NCI-H1092 (cell line): ENCODE results near the gene TRAPPC8.

Experiments
- DNase-seq: peaks from one replicate; lab custom pipeline; 2025; lab: John Stamatoyannopoulos, UW

Gene TRAPPC8

GRCh38 chr18:31791817-31792579, 150.9 kb downstream of the TRAPPC8 start:
- no peak for DNase-seq

DNA sequence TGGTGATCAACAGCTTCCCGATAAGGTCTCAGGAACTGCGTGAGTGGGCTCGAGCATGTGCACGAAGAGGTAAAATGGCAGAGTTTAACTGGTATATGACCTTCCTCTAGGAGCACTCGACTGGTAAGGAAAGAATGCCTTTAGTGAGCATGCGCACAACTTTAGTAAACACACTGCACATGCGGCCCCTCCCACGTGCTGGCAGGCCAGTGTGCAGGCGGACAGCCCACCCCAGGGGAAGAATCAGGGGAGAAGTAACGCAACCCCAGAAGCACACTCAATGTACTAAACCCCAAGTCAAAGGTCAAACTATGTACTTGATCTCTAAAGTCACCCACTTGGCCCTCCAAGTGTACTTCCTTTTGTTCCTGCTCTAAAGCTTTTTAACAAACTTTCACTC, 153.5 kb downstream of the TRAPPC8 start:
- no peak for DNase-seq

DNA sequence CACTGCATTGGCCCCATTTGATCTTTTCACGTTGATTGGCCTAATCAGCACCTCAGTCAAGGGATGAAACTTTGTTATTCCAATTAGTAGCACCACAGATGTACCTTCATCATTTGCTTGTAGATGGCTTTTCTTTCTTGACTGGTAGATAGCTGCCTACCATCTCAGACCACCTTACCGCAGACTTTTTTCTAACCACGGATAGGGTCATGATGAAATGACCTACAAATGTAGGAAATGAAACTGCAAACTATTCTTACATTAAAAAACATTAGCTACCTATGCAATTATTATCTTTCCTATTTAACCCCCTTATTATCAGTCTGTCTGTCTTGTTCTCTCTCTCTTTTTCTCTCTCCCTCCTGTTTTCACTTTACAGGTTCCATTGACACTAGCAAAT, 159.9 kb downstream of the TRAPPC8 start:
- DNase-seq, result no peak
